ENCODE results near the gene ENDOU. TPM values are rescaled to one million over a fixed set of nuclear protein-coding genes. Genes with fewer than 3 reads are reported as not detected.

The ENDOU gene
- total RNA-seq, 1 experiment from 2014 or later = not detected

DNA sequence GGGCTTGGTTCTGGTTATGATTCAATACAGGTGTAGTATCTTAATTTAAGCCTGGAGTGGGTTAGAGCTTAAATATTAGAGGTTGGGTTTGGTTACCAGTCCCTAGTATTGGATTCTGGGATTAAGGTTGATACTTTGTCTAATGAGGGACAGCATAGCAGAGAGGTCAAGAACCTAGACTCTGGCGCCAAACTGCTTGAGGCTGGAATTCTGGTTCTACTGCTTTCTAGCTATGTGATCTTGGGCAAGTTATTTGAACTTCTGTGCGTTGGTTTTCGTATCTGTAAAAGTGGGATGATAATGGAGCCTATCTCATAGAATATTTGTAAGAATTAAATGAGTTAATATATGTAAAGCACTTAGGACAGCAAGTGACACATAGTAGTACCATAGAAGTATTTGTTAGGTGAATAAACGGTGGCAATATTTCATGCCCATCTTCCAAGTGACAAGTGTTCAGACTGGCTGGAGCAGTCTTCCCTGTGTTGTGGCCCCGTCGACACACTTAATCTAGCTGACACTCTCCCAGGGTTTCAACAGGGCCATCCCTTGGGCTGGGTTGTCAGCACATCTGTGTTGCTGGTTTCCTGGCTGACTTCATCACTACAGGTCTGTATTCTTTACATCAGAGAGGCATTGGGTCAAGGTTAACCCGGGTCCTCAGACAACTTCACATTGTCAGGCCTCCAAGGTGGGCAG, 3.0 kb downstream of the ENDOU start:
- POLR2A ChIA-PET = no interaction called here
- Histone ChIP-seq H3K4me3 (ENCODE audit: low read depth in 2 of 2, low read length in 2 of 2) (no peak overlapping the region), H3K9me3 (ENCODE audit: control insufficient read depth, insufficient read depth, low read depth, low read length) (no peaks in the 10 kb centered on the region), H3K27me3 (ENCODE audit: control insufficient read depth, insufficient read depth, low read length) (no peaks in the 10 kb centered on the region), H3K4me1 (ENCODE audit: control insufficient read depth, insufficient read depth, low read length) (peaks cover 3% of the 10 kb centered on the region; the same call in 1 of the 2 replicates), H3K27ac (ENCODE audit: low read length) (no peak overlapping the region), H3K36me3 (ENCODE audit: control insufficient read depth, insufficient read depth, low read length) (no peaks in the 10 kb centered on the region)
- no peak for DNase-seq (ENCODE audit: low read depth, low spot score)
- CTCF ChIA-PET = interaction anchor here (0.6 kb wide), 1 partner anchor 117 kb away, joined by 3 read pairs; no protein-coding TSS in a partner anchor
- in situ Hi-C loops (cut with HindIII; ENCODE audit: low pct_unique_long_range_greater_than_20kb, low sequenced_read_pairs) = no loop called here
- intact Hi-C loops (cut with micrococcal nuclease; ENCODE audit: unreplicated experiment) = no loop called here
- TF ChIP-seq POLR2AphosphoS5 (IDR thresholded peaks at IDR 0.05; ENCODE audit: low read depth, low read length) = no peak
- no TSS peak for BruUV-seq (replicated peaks)
- no peak for ATAC-seq

DNA sequence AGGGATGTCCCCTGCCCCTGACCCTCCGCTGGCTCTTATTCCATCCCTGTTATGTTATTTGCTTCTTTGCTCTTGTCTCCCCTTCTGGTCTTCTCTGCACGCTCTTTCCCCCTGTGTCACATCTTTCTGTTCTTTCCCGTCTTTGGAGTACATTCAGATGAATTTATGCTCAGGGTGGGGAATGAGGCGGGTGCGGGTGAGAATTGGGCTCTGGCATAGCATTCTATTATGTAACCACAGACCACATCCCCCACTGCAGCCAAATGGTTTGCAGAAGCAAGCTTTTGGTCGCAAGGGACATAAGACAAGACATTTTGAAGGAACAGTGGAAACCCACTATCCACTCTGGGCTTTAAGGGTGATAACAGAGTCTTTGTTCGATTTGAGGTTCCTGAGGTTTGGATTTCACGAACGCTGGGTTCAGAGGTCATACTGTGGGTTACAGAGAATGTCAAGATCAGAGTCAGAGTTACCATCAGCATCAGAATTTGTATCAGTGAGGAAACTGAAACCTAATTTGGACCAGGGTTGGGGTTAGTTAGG, 3.8 kb downstream of the ENDOU start:
- H3K9me3 ChIP-seq (ENCODE audit: control insufficient read depth, insufficient read depth, low read depth, low read length) = no peaks in the 10 kb centered on the region
- CTCF ChIA-PET = interaction anchor here (0.6 kb wide), 1 partner anchor 117 kb away, joined by 3 read pairs; no protein-coding TSS in a partner anchor
- no TSS peak for BruUV-seq (replicated peaks)
- H3K27me3 ChIP-seq (ENCODE audit: control insufficient read depth, insufficient read depth, low read length) = no peaks in the 10 kb centered on the region
- no peaks in the 10 kb centered on the region for H3K36me3 ChIP-seq (ENCODE audit: control insufficient read depth, insufficient read depth, low read length)
- no peak for ATAC-seq
- intact Hi-C loops (cut with micrococcal nuclease; ENCODE audit: unreplicated experiment) = no loop called here
- H3K27ac ChIP-seq (ENCODE audit: low read length) = no peak overlapping the region
- DNase-seq (ENCODE audit: low read depth, low spot score) = no peak
- H3K4me1 ChIP-seq (ENCODE audit: control insufficient read depth, insufficient read depth, low read length) = peaks cover 3% of the 10 kb centered on the region; the same call in 1 of the 2 replicates
- in situ Hi-C loops (cut with HindIII; ENCODE audit: low pct_unique_long_range_greater_than_20kb, low sequenced_read_pairs) = no loop called here
- TF ChIP-seq SIN3A (IDR thresholded peaks at IDR 0.05; ENCODE audit: borderline replicate concordance, insufficient read depth, low read depth, low read length) = no peak
- POLR2A ChIA-PET = no interaction called here
- H3K4me3 ChIP-seq (ENCODE audit: low read depth in 2 of 2, low read length in 2 of 2) = no peak overlapping the region

DNA sequence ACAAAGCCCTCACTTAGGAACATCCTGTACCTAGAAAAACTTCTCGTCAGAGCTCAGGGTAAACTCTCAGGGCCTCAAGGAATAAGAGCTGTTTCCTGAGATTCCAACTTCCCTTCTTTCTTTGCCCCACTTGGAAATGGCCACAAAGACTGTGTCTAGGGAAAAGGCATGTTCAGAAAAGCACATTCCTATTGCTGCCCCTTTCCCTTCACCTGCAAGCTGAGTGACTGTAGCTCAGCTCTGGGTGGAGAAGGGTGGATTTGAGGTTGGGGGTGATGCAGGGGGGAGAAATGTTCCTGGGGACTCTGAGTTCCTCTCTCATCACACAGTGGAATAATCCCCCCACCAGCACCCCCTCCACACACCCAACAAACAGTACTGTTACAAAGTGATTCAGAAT, 6.8 kb downstream of the ENDOU start:
- ChIA-PET POLR2A (no interaction called here), CTCF (interaction anchor here (0.8 kb wide), 1 partner anchor 62 kb away, joined by 3 read pairs; no protein-coding TSS in a partner anchor)
- in situ Hi-C loops (cut with HindIII; ENCODE audit: low pct_unique_long_range_greater_than_20kb, low sequenced_read_pairs) (no loop called here), intact Hi-C loops (cut with micrococcal nuclease; ENCODE audit: unreplicated experiment) (loop anchor here (10.0 kb wide), 1 partner anchor 116 kb away; no protein-coding TSS in a partner anchor)
- no peaks in the 10 kb centered on the region for H3K9me3 ChIP-seq (ENCODE audit: control insufficient read depth, insufficient read depth, low read depth, low read length)
- no peak overlapping the region for H3K27ac ChIP-seq (ENCODE audit: low read length)
- no peaks in the 10 kb centered on the region for H3K36me3 ChIP-seq (ENCODE audit: control insufficient read depth, insufficient read depth, low read length)
- H3K4me1 ChIP-seq (ENCODE audit: control insufficient read depth, insufficient read depth, low read length) = peaks cover 3% of the 10 kb centered on the region; the same call in 1 of the 2 replicates
- no peak for DNase-seq (ENCODE audit: low read depth, low spot score)
- no peak overlapping the region for H3K4me3 ChIP-seq (ENCODE audit: low read depth in 2 of 2, low read length in 2 of 2)
- no peaks in the 10 kb centered on the region for H3K27me3 ChIP-seq (ENCODE audit: control insufficient read depth, insufficient read depth, low read length)
- no TSS peak for BruUV-seq (replicated peaks)
- ATAC-seq = no peak
- no peak for TF ChIP-seq POLR2AphosphoS5 (IDR thresholded peaks at IDR 0.05; ENCODE audit: low read depth, low read length)
- TF ChIP-seq SIN3A (IDR thresholded peaks at IDR 0.05; ENCODE audit: borderline replicate concordance, insufficient read depth, low read depth, low read length) = no peak
- TF ChIP-seq, protein P1, sequence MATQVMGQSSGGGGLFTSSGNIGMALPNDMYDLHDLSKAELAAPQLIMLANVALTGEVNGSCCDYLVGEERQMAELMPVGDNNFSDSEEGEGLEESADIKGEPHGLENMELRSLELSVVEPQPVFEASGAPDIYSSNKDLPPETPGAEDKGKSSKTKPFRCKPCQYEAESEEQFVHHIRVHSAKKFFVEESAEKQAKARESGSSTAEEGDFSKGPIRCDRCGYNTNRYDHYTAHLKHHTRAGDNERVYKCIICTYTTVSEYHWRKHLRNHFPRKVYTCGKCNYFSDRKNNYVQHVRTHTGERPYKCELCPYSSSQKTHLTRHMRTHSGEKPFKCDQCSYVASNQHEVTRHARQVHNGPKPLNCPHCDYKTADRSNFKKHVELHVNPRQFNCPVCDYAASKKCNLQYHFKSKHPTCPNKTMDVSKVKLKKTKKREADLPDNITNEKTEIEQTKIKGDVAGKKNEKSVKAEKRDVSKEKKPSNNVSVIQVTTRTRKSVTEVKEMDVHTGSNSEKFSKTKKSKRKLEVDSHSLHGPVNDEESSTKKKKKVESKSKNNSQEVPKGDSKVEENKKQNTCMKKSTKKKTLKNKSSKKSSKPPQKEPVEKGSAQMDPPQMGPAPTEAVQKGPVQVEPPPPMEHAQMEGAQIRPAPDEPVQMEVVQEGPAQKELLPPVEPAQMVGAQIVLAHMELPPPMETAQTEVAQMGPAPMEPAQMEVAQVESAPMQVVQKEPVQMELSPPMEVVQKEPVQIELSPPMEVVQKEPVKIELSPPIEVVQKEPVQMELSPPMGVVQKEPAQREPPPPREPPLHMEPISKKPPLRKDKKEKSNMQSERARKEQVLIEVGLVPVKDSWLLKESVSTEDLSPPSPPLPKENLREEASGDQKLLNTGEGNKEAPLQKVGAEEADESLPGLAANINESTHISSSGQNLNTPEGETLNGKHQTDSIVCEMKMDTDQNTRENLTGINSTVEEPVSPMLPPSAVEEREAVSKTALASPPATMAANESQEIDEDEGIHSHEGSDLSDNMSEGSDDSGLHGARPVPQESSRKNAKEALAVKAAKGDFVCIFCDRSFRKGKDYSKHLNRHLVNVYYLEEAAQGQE (IDR thresholded peaks at IDR 0.05; ENCODE audit: insufficient read depth in 1 of 2, low read depth in 2 of 2, low read length in 1 of 2) = no peak
- TF ChIP-seq, protein P2, sequence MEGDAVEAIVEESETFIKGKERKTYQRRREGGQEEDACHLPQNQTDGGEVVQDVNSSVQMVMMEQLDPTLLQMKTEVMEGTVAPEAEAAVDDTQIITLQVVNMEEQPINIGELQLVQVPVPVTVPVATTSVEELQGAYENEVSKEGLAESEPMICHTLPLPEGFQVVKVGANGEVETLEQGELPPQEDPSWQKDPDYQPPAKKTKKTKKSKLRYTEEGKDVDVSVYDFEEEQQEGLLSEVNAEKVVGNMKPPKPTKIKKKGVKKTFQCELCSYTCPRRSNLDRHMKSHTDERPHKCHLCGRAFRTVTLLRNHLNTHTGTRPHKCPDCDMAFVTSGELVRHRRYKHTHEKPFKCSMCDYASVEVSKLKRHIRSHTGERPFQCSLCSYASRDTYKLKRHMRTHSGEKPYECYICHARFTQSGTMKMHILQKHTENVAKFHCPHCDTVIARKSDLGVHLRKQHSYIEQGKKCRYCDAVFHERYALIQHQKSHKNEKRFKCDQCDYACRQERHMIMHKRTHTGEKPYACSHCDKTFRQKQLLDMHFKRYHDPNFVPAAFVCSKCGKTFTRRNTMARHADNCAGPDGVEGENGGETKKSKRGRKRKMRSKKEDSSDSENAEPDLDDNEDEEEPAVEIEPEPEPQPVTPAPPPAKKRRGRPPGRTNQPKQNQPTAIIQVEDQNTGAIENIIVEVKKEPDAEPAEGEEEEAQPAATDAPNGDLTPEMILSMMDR (IDR thresholded peaks at IDR 0.05) = no peak
- TF ChIP-seq TCF7L2 (IDR thresholded peaks at IDR 0.05; ENCODE audit: low read depth, low read length) = no peak
